HEK293T (cell line): Measurements from ENCODE around the gene SESTD1.

ENCODE experiments used
- CTCF ChIA-PET: fragments of 350-600 bp; formaldehyde crosslinking; extraction: SDS; loops from one replicate; lab custom pipeline; 2021; ENCODE audit warnings: antibody characterized with exemption, inconsistent platforms; lab: Yijun Ruan, JAX
- POLR2A ChIA-PET: fragments of 350-600 bp; formaldehyde crosslinking; extraction: SDS; loops from one replicate; lab custom pipeline; 2020; ENCODE audit warnings: antibody characterized with exemption, inconsistent platforms; lab: Yijun Ruan, JAX
- DNase-seq: peaks from one replicate; pipeline ENCODE4 v3.0.0; 2012; ENCODE audit warnings: mixed read lengths; ENCODE audit errors: extremely low spot score
- ARNT ChIP-seq: fragments of 450-650 bp; IDR thresholded peaks from 2 replicates; pipeline ENCODE4 v1.6.1; 2017; ENCODE audit warnings: mild to moderate bottlenecking
- BHLHE40 ChIP-seq: fragments of 450-650 bp; IDR thresholded peaks from 2 replicates; pipeline ENCODE4 v1.6.1; 2016; ENCODE audit warnings: mild to moderate bottlenecking, moderate library complexity, borderline replicate concordance
- CTBP1 ChIP-seq: fragments of 450-650 bp; IDR thresholded peaks from 2 replicates; pipeline ENCODE4 v1.6.1; 2016; ENCODE audit warnings: borderline replicate concordance
- ELF4 ChIP-seq: fragments of 450-650 bp; IDR thresholded peaks from 2 replicates; pipeline ENCODE4 v1.6.1; 2017; ENCODE audit warnings: antibody characterized with exemption
- FOXA1 ChIP-seq: fragments of 450-650 bp; IDR thresholded peaks from 2 replicates; pipeline ENCODE4 v1.6.1; 2016; ENCODE audit warnings: mild to moderate bottlenecking
- FOXK2 ChIP-seq: fragments of 450-650 bp; IDR thresholded peaks from 2 replicates; pipeline ENCODE4 v1.6.1; 2016; ENCODE audit warnings: mild to moderate bottlenecking
- FOXM1 ChIP-seq: fragments of 450-650 bp; IDR thresholded peaks from 2 replicates; pipeline ENCODE4 v1.6.1; 2017; ENCODE audit warnings: mild to moderate bottlenecking, borderline replicate concordance
- HDGF ChIP-seq: fragments of 450-650 bp; IDR thresholded peaks from 2 replicates; pipeline ENCODE4 v1.6.1; 2017; ENCODE audit warnings: antibody characterized with exemption, borderline replicate concordance
- L3MBTL2 ChIP-seq: fragments of 450-650 bp; conservative IDR thresholded peaks from 2 replicates; pipeline ENCODE4 v1.6.1; 2016; ENCODE audit warnings: mild to moderate bottlenecking
- LEF1 ChIP-seq: fragments of 450-650 bp; IDR thresholded peaks from 2 replicates; pipeline ENCODE4 v1.6.1; 2017; ENCODE audit warnings: mild to moderate bottlenecking, borderline replicate concordance
- NFRKB ChIP-seq: fragments of 450-650 bp; IDR thresholded peaks from 2 replicates; pipeline ENCODE4 v1.6.1; 2016; ENCODE audit warnings: mild to moderate bottlenecking, moderate library complexity
- SP1 ChIP-seq: fragments of 450-650 bp; IDR thresholded peaks from 2 replicates; pipeline ENCODE4 v1.6.1; 2017
- SUZ12 ChIP-seq: fragments of 450-650 bp; IDR thresholded peaks from 2 replicates; pipeline ENCODE4 v1.6.1; 2016; ENCODE audit warnings: mild to moderate bottlenecking
- TARDBP ChIP-seq: fragments of 450-650 bp; IDR thresholded peaks from 2 replicates; pipeline ENCODE4 v1.6.1; 2016
- ZNF384 ChIP-seq: fragments of 450-650 bp; IDR thresholded peaks from 2 replicates; pipeline ENCODE4 v1.6.1; 2016
- TF ChIP-seq, protein P1 (sequence below): fragments of 450-650 bp; IDR thresholded peaks from 2 replicates; pipeline ENCODE4 v1.6.1; 2016

SESTD1 gene

GRCh38 chr2:179107737-179108136, 156.9 kb downstream of the SESTD1 start:
- no peak for DNase-seq
- CTCF ChIA-PET = no interaction called here
- POLR2A ChIA-PET = no interaction called here
- TF ChIP-seq FOXM1 = no peak
- TF ChIP-seq, protein P1, sequence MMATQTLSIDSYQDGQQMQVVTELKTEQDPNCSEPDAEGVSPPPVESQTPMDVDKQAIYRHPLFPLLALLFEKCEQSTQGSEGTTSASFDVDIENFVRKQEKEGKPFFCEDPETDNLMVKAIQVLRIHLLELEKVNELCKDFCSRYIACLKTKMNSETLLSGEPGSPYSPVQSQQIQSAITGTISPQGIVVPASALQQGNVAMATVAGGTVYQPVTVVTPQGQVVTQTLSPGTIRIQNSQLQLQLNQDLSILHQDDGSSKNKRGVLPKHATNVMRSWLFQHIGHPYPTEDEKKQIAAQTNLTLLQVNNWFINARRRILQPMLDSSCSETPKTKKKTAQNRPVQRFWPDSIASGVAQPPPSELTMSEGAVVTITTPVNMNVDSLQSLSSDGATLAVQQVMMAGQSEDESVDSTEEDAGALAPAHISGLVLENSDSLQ = no peak
- no peak for TF ChIP-seq LEF1

DNA sequence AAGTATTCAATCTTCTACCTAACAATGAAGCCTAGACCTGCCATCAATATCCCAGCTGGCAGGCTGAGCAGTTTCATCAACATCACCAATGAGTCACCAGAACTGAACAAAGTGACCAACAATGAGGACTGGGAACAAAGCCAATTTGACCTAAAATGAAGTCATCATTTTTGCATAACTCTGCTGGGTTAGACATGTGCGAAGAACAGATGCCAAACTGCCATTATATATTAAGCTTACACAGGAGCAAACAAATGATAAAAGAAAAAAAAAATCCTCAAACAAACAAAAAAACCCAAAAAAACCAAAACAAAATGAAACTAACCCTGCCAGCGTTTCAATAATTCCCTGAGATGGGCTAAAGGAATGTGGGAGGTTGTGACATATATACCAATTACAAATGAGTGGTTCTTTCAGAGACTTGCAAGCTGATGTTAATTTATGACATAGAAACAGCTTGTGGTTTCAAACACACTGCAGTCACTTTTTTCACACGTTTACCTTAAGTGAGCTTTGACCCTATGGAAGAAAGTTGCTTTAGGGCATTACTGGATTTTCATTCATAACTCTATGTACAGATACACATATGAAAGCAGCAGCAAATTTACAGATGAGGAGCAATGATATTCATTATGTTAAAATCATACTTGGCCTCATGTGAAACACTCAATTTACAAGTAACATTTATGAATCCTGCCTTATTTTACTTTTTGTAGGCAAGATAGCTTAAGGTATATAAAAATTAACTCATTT, 157.8 kb downstream of the SESTD1 start:
- ChIA-PET POLR2A (interaction anchor here (0.8 kb wide), 1 partner anchor 106 kb away, joined by 3 read pairs; no protein-coding TSS in a partner anchor), CTCF (no interaction called here)
- no peak for TF ChIP-seq TARDBP
- no peak for TF ChIP-seq LEF1
- TF ChIP-seq CTBP1 = no peak
- no peak for TF ChIP-seq SP1
- no peak for TF ChIP-seq FOXM1
- no peak for TF ChIP-seq HDGF
- TF ChIP-seq FOXA1 = no peak
- no peak for TF ChIP-seq SUZ12
- TF ChIP-seq BHLHE40 = no peak
- TF ChIP-seq, protein P1 = no peak
- no peak for TF ChIP-seq FOXK2
- DNase-seq = no peak

DNA sequence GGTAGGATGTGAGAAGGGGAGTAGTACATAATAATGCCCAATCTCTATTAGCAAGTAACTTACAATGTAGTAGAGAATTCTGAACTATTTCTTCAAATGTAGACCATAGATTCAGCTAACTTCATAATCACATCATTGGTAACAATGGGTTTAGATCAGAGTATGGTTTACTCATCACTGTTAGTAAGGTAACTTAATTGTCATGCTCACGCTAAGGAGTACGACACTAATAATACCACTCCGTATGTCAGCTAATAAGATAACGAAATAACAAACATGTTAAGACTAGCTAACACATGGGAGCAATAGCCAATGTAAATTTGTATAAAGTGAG, 158.3 kb downstream of the SESTD1 start:
- POLR2A ChIA-PET = interaction anchor here (0.8 kb wide), 1 partner anchor 105 kb away, joined by 3 read pairs; no protein-coding TSS in a partner anchor
- DNase-seq = no peak
- CTCF ChIA-PET = no interaction called here
- no peak for TF ChIP-seq SUZ12
- TF ChIP-seq FOXK2 = no peak
- no peak for TF ChIP-seq L3MBTL2
- TF ChIP-seq ELF4 = no peak
- no peak for TF ChIP-seq ARNT
- TF ChIP-seq SP1 = no peak
- TF ChIP-seq FOXA1 = no peak
- TF ChIP-seq, protein P1 = no peak
- no peak for TF ChIP-seq ZNF384
- no peak for TF ChIP-seq CTBP1

- ChIA-PET CTCF (no interaction called here), POLR2A (no interaction called here)
- TF ChIP-seq TARDBP (no peak), CTBP1 (no peak), HDGF (no peak), SUZ12 (no peak), FOXK2 (no peak), FOXA1 (no peak), BHLHE40 (no peak), ZNF384 (no peak), ELF4 (no peak), L3MBTL2 (no peak), SP1 (no peak), NFRKB (no peak), ARNT (no peak), LEF1 (no peak), FOXM1 (no peak)
- TF ChIP-seq, protein P1 = no peak
- no peak for DNase-seq
Observed at GRCh38 chr2:179104736-179105135, 159.9 kb downstream of the SESTD1 start.

DNA sequence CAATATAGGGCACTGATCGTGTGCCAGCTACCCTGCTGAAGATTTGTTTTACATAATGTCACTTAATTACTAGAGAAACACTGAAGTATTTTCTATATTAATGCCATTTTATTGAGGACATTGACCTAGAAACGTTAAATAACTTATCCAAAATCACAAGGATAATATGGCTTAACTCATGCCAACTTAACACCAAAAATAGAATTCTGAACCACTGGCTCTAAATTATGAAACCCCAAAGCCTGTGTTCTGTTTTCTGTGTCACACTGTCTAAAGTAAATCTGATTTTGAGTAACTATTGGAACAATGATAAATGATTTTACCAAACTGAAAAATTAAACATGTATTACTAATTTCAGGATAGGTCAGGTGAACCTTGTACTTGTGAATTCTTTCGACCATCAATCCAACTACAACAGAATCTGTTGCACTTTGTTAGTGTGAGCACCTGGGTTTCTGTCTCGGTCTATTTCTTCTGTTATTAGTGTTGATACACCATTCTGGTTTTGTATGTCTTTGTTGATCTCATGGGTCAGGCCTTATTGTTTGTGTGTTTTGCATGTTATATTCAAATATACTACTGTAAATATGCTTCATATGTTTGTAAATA, 166.4 kb downstream of the SESTD1 start:
- no peak for TF ChIP-seq SUZ12
- no peak for TF ChIP-seq TARDBP
- no peak for TF ChIP-seq BHLHE40
- TF ChIP-seq L3MBTL2 = no peak
- no peak for TF ChIP-seq LEF1
- no peak for TF ChIP-seq FOXK2
- ChIA-PET CTCF (no interaction called here), POLR2A (no interaction called here)
- DNase-seq = no peak

- no peak for TF ChIP-seq FOXA1
- no peak for TF ChIP-seq HDGF
- TF ChIP-seq L3MBTL2 = no peak
- TF ChIP-seq ZNF384 = no peak
- no peak for TF ChIP-seq LEF1
- no peak for TF ChIP-seq BHLHE40
- ChIA-PET POLR2A (no interaction called here), CTCF (interaction anchor here (1.0 kb wide), 1 partner anchor 985 kb away, joined by 3 read pairs; the partner anchor contains the start of gene RBM45)
- no peak for DNase-seq
Observed at GRCh38 chr2:179097131-179097530, 167.5 kb downstream of the SESTD1 start.
